H9 (cell line): ENCODE results near the gene SLC8B1. TPM values are rescaled to one million over a fixed set of nuclear protein-coding genes. Genes with fewer than 3 reads are reported as not detected.

ENCODE experiments used
- DNase-seq: peaks from one replicate; pipeline ENCODE4 v3.0.0-alpha.2; 2017
- H2AFZ ChIP-seq: one replicate; pipeline ENCODE4 v1.6.1; 2013; ENCODE audit warnings: mild to moderate bottlenecking, low read length, control low read depth, moderate library complexity
- H2AK5ac ChIP-seq: 2 replicates; pipeline ENCODE4 v1.6.1; 2013; ENCODE audit warnings: low read length, control low read depth, mixed read lengths; ENCODE audit not compliant: insufficient read length
- H2BK120ac ChIP-seq: one replicate; pipeline ENCODE4 v1.6.1; 2013; ENCODE audit warnings: low read depth, mild to moderate bottlenecking, low read length, control low read depth, inconsistent platforms; ENCODE audit not compliant: poor library complexity, severe bottlenecking
- H2BK12ac ChIP-seq: 2 replicates; pipeline ENCODE4 v1.6.1; 2013; ENCODE audit warnings: low read length, control low read depth, mixed read lengths, low read depth; ENCODE audit not compliant: insufficient read length
- H2BK15ac ChIP-seq: 2 replicates; pipeline ENCODE4 v1.6.1; 2013; ENCODE audit warnings: low read depth, low read length, control low read depth
- H2BK20ac ChIP-seq: one replicate; pipeline ENCODE4 v1.6.1; 2013; ENCODE audit warnings: low read depth, mild to moderate bottlenecking, low read length, control low read depth, inconsistent platforms; ENCODE audit not compliant: poor library complexity, severe bottlenecking
- H2BK5ac ChIP-seq: 2 replicates; pipeline ENCODE4 v1.6.1; 2013; ENCODE audit warnings: low read length, control low read depth, mixed read lengths; ENCODE audit not compliant: insufficient read length
- H3K14ac ChIP-seq: 2 replicates; pipeline ENCODE4 v1.6.1; 2013; ENCODE audit warnings: low read length, control low read depth; ENCODE audit not compliant: insufficient read depth
- H3K18ac ChIP-seq: 2 replicates; pipeline ENCODE4 v1.6.1; 2013; ENCODE audit warnings: low read depth, mild to moderate bottlenecking, mixed read lengths, low read length, control low read depth; ENCODE audit not compliant: insufficient read length
- H3K23ac ChIP-seq: 2 replicates; pipeline ENCODE4 v1.6.1; 2013; ENCODE audit warnings: low read length, control low read depth, mixed read lengths, low read depth; ENCODE audit not compliant: insufficient read length
- H3K23me2 ChIP-seq: 2 replicates; pipeline ENCODE4 v1.6.1; 2013; ENCODE audit warnings: low read depth, mild to moderate bottlenecking, mixed read lengths, low read length, control low read depth; ENCODE audit not compliant: insufficient read length, poor library complexity, severe bottlenecking
- H3K27ac ChIP-seq: 2 replicates; pipeline ENCODE4 v1.5.1; 2013; ENCODE audit warnings: low read length, control low read depth, mixed read lengths, low read depth; ENCODE audit not compliant: insufficient read length
- H3K27me3 ChIP-seq: 2 replicates; pipeline ENCODE4 v1.6.1; 2013; ENCODE audit warnings: low read length, control low read depth, inconsistent platforms; ENCODE audit not compliant: insufficient read depth
- H3K4ac ChIP-seq: 2 replicates; pipeline ENCODE4 v1.6.1; 2013; ENCODE audit warnings: low read depth, mild to moderate bottlenecking, control low read depth, inconsistent platforms, low read length, moderate library complexity
- H3K4me1 ChIP-seq: 2 replicates; pipeline ENCODE4 v1.6.1; 2013; ENCODE audit warnings: low read length, control low read depth, inconsistent platforms; ENCODE audit not compliant: insufficient read depth
- H3K4me2 ChIP-seq: 2 replicates; pipeline ENCODE4 v1.6.1; 2013; ENCODE audit warnings: low read length, control low read depth, mixed read lengths; ENCODE audit not compliant: insufficient read length, insufficient read depth
- H3K56ac ChIP-seq: 2 replicates; pipeline ENCODE4 v1.6.1; 2013; ENCODE audit warnings: low read depth, mild to moderate bottlenecking, mixed read lengths, low read length, control low read depth; ENCODE audit not compliant: insufficient read length
- H3K79me1 ChIP-seq: 2 replicates; pipeline ENCODE4 v1.6.1; 2013; ENCODE audit warnings: low read depth, mild to moderate bottlenecking, moderate library complexity, low read length, control low read depth, inconsistent platforms; ENCODE audit not compliant: insufficient read depth, poor library complexity, severe bottlenecking
- H3K79me2 ChIP-seq: 2 replicates; pipeline ENCODE4 v1.6.1; 2013; ENCODE audit warnings: low read length, control low read depth, inconsistent platforms; ENCODE audit not compliant: insufficient read depth
- H3K9ac ChIP-seq: 2 replicates; pipeline ENCODE4 v1.6.1; 2013; ENCODE audit warnings: low read length, control low read depth, mixed read lengths; ENCODE audit not compliant: insufficient read length; ENCODE audit errors: extremely low read depth
- H3K9me3 ChIP-seq: one replicate; pipeline ENCODE4 v1.6.1; 2013; ENCODE audit warnings: low read depth, low read length, inconsistent platforms; ENCODE audit not compliant: control insufficient read depth
- H3T11ph ChIP-seq: one replicate; pipeline ENCODE4 v1.6.1; 2013; ENCODE audit warnings: mild to moderate bottlenecking, low read length, control low read depth, inconsistent platforms
- H4K20me1 ChIP-seq: one replicate; pipeline ENCODE4 v1.6.1; 2013; ENCODE audit not compliant: control insufficient read depth, insufficient read length, insufficient read depth
- H4K5ac ChIP-seq: 2 replicates; pipeline ENCODE4 v1.6.1; 2013; ENCODE audit warnings: low read depth, mild to moderate bottlenecking, mixed read lengths, low read length, control low read depth; ENCODE audit not compliant: insufficient read length
- H4K8ac ChIP-seq: replicated peaks from 2 replicates; pipeline ENCODE4 v1.6.1; 2013; ENCODE audit warnings: low read length, control low read depth, mixed read lengths, low read depth; ENCODE audit not compliant: insufficient read length
- H4K91ac ChIP-seq: 2 replicates; pipeline ENCODE4 v1.6.1; 2013; ENCODE audit warnings: low read depth, mild to moderate bottlenecking, moderate library complexity, mixed read lengths, low read length, control low read depth; ENCODE audit not compliant: insufficient read length
- H3K27ac Mint-ChIP-seq, 3 experiments: 2 replicates in 2 of 3; 3 replicates in 1 of 3; pipeline ENCODE4 v1.8.0; 2020 to 2021; ENCODE audit warnings: mixed read lengths in 3 of 3, mild to moderate bottlenecking in 1 of 3, moderate library complexity in 1 of 3
- H3K27me3 Mint-ChIP-seq: 2 replicates; pipeline ENCODE4 v1.8.0; 2021; ENCODE audit warnings: low read depth, mild to moderate bottlenecking, moderate library complexity, mixed read lengths
- H3K36me3 Mint-ChIP-seq, 3 experiments: 2 replicates in 2 of 3; 3 replicates in 1 of 3; pipeline ENCODE4 v1.8.0; 2020 to 2021; ENCODE audit warnings: low read depth in 3 of 3, mixed read lengths in 3 of 3; ENCODE audit not compliant: insufficient read depth in 1 of 3
- H3K4me1 Mint-ChIP-seq, 2 experiments: 2 replicates each; pipeline ENCODE4 v1.8.0; 2020; ENCODE audit warnings: mixed read lengths in 2 of 2
- H3K4me3 Mint-ChIP-seq, 2 experiments: 2 replicates in 1 of 2; 3 replicates in 1 of 2; pipeline ENCODE4 v1.8.0; 2020 to 2021; ENCODE audit warnings: mild to moderate bottlenecking in 2 of 2, mixed read lengths in 2 of 2, moderate library complexity in 1 of 2
- H3K9me3 Mint-ChIP-seq, 2 experiments: 2 replicates in 1 of 2; 3 replicates in 1 of 2; pipeline ENCODE4 v1.8.0; 2020; ENCODE audit warnings: mild to moderate bottlenecking in 2 of 2, mixed read lengths in 2 of 2, moderate library complexity in 1 of 2
- CTCF ChIP-seq: fragments of 200-600 bp; sonication (generic); conservative IDR thresholded peaks from 3 replicates; pipeline ENCODE4 v1.8.0; 2021; ENCODE audit warnings: antibody characterized with exemption, mild to moderate bottlenecking
- WGBS: extraction: QIAGEN DNeasy Blood & Tissue Kit; methylation state at CpG from one replicate; pipeline ENCODE4 v1.1.7; 2013; ENCODE audit warnings: missing lambda C conversion rate, low lambda C conversion rate, mixed read lengths; ENCODE audit not compliant: insufficient read length; ENCODE audit errors: extremely low coverage; 5-methylcytosine and 5-hydroxymethylcytosine counted together
- total RNA-seq: library from RNA; stranded (reverse); gene quantifications from 2 replicates; pipeline ENCODE4 v1.2.1, GENCODE V29; 2021

SLC8B1 gene
- total RNA-seq, 1 experiment from 2014 or later, result 10.4 TPM

GRCh38 chr12:113261847-113262470 is 73.0 kb downstream of the SLC8B1 start:
- Histone ChIP-seq H3K4ac (no peak overlapping the region), H2BK20ac (no peak overlapping the region), H3K79me2 (no peaks in the 10 kb centered on the region), H4K91ac (no peak overlapping the region), H2BK5ac (no peak overlapping the region), H3K56ac (no peak overlapping the region), H2BK12ac (no peak overlapping the region), H3K79me1 (no peaks in the 10 kb centered on the region), H4K5ac (no peak overlapping the region), H3K27me3 (no peaks in the 10 kb centered on the region), H3K9me3 (no peaks in the 10 kb centered on the region), H4K20me1 (no peaks in the 10 kb centered on the region), H2AFZ (no peak overlapping the region), H3K23ac (no peak overlapping the region), H3K4me2 (no peak overlapping the region), H2BK120ac (no peak overlapping the region), H2BK15ac (no peak overlapping the region), H2AK5ac (no peak overlapping the region), H3K18ac (no peak overlapping the region), H3T11ph (no peak overlapping the region), H4K8ac (no peak overlapping the region), H3K9ac (no peak overlapping the region), H3K4me1 (peaks cover 4% of the 10 kb centered on the region; the same call in 1 of the 2 replicates), H3K27ac (no peak overlapping the region), H3K14ac (no peak overlapping the region), H3K23me2 (no peaks in the 10 kb centered on the region)
- Mint-ChIP-seq H3K36me3 (peaks cover 2 to 7% (median 5%) of the 10 kb centered on the region in 3 experiments; a peak in 3 of 7 replicates), H3K27me3 (no peaks in the 10 kb centered on the region), H3K9me3 (no peaks in the 10 kb centered on the region), H3K4me3 (no peak overlapping the region), H3K27ac (no peak overlapping the region; a peak in 1 of 7 replicates), H3K4me1 (peaks cover 13 to 16% of the 10 kb centered on the region in 2 experiments)
- no peak for TF ChIP-seq CTCF
- no CpG with 5 or more reads among the region's 6 CpGs for WGBS
- no peak for DNase-seq
